Measurements from ENCODE around the gene OBSL1. TPM values are rescaled to one million over a fixed set of nuclear protein-coding genes. Genes with fewer than 3 reads are reported as not detected.

The OBSL1 gene
- total RNA-seq, 5 donors from 2014 or later (not counting 1 experiment from before 2014, with no cell fraction given): 1.2 to 2.4 (median 1.2) TPM

DNA sequence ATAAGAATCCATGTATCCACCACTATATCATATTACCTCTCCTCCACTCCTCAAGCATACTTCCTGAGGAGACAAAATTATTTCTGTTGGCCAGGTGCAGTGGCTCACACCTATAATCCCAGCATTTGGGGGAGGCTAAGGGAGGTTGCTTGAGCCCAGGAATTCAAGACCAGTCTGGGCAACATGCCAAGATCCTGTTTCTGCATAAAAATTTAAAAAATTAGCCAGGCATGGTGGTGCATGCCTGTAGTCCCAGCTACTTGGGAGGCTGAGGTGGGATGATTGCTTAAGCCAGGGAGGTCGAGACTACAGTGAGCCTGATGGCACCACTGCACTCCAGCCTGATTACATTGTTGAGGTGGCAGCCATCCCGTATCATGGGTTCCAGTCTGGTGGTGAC lies 10.0 kb upstream of the OBSL1 start:
- CTCF ChIA-PET: interaction anchor here in 1 of 2 donors (0.5 kb wide), 1 partner anchor 1353 kb away, joined by 3 read pairs; no protein-coding TSS in a partner anchor
- Mint-ChIP-seq H3K36me3 (no peaks in the 10 kb centered on the region), H3K4me3 (no peak overlapping the region), H3K4me1 (no peaks in the 10 kb centered on the region), H3K9me3 (no peaks in the 10 kb centered on the region), H3K27me3 (peaks cover 17 to 18% of the 10 kb centered on the region in 2 donors), H3K27ac (no peak overlapping the region)
- no peak overlapping the region for H3K27ac ChIP-seq (ENCODE audit: low read length)
- H3K4me1 ChIP-seq (ENCODE audit: control insufficient read depth in 1 of 2, extremely low read depth in 1 of 2, insufficient read depth in 2 of 2, low read length in 2 of 2): no peaks in the 10 kb centered on the region
- DNase-seq: no peak
- H3K4me3 ChIP-seq (ENCODE audit: control insufficient read depth in 1 of 2, extremely low read depth in 1 of 2, low read length in 1 of 2): no peak overlapping the region
- H3K36me3 ChIP-seq (ENCODE audit: control insufficient read depth in 2 of 2, extremely low read depth in 1 of 2, insufficient read depth in 1 of 2, low read length in 1 of 2): no peaks in the 10 kb centered on the region
- no peaks in the 10 kb centered on the region for H3K9me3 ChIP-seq
- POLR2A ChIA-PET: no interaction called here
- WGBS (ENCODE audit: insufficient coverage): 50% methylated on average over 1 of the region's 2 CpGs
- H3K27me3 ChIP-seq (replicated peaks in 1 of 2; ENCODE audit: control insufficient read depth in 2 of 2, extremely low read depth in 1 of 2, insufficient read depth in 2 of 2, low read length in 1 of 2): peaks cover 0 to 21% of the 10 kb centered on the region in 2 experiments
- ATAC-seq (replicated peaks in 1 of 4): no peak

DNA sequence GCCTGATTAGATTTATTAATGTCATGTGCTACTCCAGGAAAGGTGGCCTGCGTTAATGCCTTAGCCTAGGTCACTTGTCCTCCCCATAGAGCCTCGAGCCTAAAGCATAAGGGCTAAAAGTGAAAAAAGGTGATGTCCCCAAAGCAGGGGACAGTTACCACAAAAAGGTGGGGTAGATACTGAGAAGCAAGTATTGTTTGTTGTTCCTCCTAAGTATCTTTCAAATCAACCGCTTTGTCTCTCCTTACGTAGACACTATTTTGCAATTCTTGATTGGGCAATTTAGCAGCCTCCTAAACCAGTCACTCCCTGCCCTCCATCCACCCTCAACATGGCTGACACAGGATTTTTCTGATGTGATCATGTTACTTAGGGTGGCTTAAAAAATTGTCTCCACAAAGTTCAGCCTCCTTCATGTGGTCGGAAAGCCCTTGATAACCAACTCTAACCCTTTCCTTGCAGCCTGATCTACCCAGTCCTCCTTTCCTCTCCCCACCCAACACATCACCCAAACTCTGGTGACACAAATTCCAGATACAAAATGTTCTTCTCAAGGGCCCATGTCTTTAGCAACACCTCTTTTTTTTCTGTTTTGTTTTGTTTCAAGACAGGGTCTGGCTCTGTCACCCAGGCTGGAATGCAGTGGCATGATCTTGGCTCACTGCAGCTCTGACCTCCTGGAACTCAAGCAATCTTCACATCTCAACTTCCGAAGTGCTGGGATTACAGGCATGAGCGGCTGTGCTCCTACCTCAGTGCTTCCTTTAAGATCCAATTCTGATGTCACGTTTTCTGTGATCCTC lies 7.7 kb upstream of the OBSL1 start:
- no peak for DNase-seq
- Histone ChIP-seq H3K9me3 (no peaks in the 10 kb centered on the region), H3K36me3 (ENCODE audit: control insufficient read depth in 2 of 2, extremely low read depth in 1 of 2, insufficient read depth in 1 of 2, low read length in 1 of 2) (no peaks in the 10 kb centered on the region), H3K4me1 (ENCODE audit: control insufficient read depth in 1 of 2, extremely low read depth in 1 of 2, insufficient read depth in 2 of 2, low read length in 2 of 2) (no peaks in the 10 kb centered on the region), H3K27me3 (replicated peaks in 1 of 2; ENCODE audit: control insufficient read depth in 2 of 2, extremely low read depth in 1 of 2, insufficient read depth in 2 of 2, low read length in 1 of 2) (peaks cover 0 to 33% of the 10 kb centered on the region in 2 experiments), H3K4me3 (ENCODE audit: control insufficient read depth in 1 of 2, extremely low read depth in 1 of 2, low read length in 1 of 2) (no peak overlapping the region), H3K27ac (ENCODE audit: low read length) (no peak overlapping the region)
- Mint-ChIP-seq H3K36me3 (no peaks in the 10 kb centered on the region), H3K27ac (no peak overlapping the region), H3K9me3 (no peaks in the 10 kb centered on the region), H3K4me1 (no peaks in the 10 kb centered on the region), H3K4me3 (no peak overlapping the region), H3K27me3 (peaks cover 12 to 25% of the 10 kb centered on the region in 2 donors)
- 90% methylated on average over 3 of the region's 8 CpGs for WGBS (ENCODE audit: insufficient coverage)
- ChIA-PET POLR2A (interaction anchor here in 1 of 2 donors (0.6 kb wide), 1 partner anchor 19 kb away, joined by 3 read pairs; no protein-coding TSS in a partner anchor), CTCF (no interaction called here)
- ATAC-seq (replicated peaks in 1 of 4): no peak

GRCh38 chr2:219576505-219577388 lies 5.4 kb upstream of the OBSL1 start:
- no peaks in the 10 kb centered on the region for H3K9me3 ChIP-seq
- peaks cover 24 to 43% of the 10 kb centered on the region in 2 donors for H3K27me3 Mint-ChIP-seq
- ChIA-PET CTCF (interaction anchor here in 1 of 2 donors (1.0 kb wide), 1 partner anchor 37 kb away, joined by 3 read pairs; no protein-coding TSS in a partner anchor), POLR2A (no interaction called here)
- H3K9me3 Mint-ChIP-seq: no peaks in the 10 kb centered on the region
- H3K4me3 Mint-ChIP-seq: no peak overlapping the region
- no peak overlapping the region for H3K4me3 ChIP-seq (ENCODE audit: control insufficient read depth in 1 of 2, extremely low read depth in 1 of 2, low read length in 1 of 2)
- no peak overlapping the region for H3K27ac ChIP-seq (ENCODE audit: low read length)
- 72% methylated on average over 4 of the region's 15 CpGs for WGBS (ENCODE audit: insufficient coverage)
- peaks cover 0 to 49% of the 10 kb centered on the region in 2 experiments for H3K27me3 ChIP-seq (replicated peaks in 1 of 2; ENCODE audit: control insufficient read depth in 2 of 2, extremely low read depth in 1 of 2, insufficient read depth in 2 of 2, low read length in 1 of 2)
- no peak overlapping the region for H3K27ac Mint-ChIP-seq
- no peaks in the 10 kb centered on the region for H3K36me3 Mint-ChIP-seq
- H3K4me1 Mint-ChIP-seq: peaks cover 0 to 1% (median 0%) of the 10 kb centered on the region in 3 donors
- H3K4me1 ChIP-seq (ENCODE audit: control insufficient read depth in 1 of 2, extremely low read depth in 1 of 2, insufficient read depth in 2 of 2, low read length in 2 of 2): no peaks in the 10 kb centered on the region
- no peak for DNase-seq
- no peaks in the 10 kb centered on the region for H3K36me3 ChIP-seq (ENCODE audit: control insufficient read depth in 2 of 2, extremely low read depth in 1 of 2, insufficient read depth in 1 of 2, low read length in 1 of 2)
- no peak for ATAC-seq (replicated peaks in 1 of 4)

DNA sequence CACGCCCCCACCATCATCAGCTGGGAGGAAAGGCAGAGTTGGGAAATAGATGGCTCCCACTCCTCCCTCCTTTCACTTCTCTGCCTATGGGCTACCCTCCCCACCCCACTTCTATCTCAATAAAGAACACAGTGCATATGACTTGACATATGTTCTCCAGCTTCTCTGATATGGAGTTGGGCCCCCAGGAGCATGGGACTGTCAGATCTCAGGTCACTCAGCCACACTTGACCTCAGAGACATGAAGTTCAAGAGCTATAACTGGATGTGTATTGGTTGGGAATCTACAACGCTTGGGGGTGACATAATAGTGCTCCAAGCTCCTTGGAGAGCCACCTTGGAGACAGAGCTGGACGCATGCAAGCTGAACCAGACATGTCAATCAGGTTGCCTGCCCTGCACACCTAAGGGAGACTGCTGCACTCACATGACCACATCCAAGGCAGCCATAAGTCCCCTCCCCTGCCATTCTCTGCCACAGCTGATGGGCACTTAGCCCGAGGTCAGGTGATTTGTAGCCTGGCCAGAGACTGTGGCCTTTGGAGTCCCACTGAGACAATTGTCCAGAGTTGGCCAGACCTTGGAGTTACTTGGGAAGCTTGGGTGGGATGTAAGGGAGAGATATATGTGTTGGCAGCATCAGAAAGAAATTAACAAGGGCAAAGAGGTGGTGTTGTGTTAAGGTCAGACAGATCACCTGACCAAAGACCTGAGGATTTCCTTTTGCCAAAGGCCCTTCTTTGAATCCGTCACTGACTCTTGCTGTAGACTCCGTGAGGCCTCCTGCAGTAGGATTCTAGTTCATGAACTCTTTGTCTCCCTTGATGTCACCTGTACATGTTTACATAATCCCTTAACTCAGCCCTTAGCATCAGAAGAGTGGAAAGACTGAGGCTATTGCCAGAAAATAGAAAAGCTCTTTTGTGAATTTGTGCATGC lies 4.5 kb upstream of the OBSL1 start:
- 71% methylated on average over 1 of the region's 6 CpGs for WGBS (ENCODE audit: insufficient coverage)
- Mint-ChIP-seq H3K9me3 (no peaks in the 10 kb centered on the region), H3K4me3 (no peak overlapping the region), H3K27me3 (peaks cover 25 to 43% of the 10 kb centered on the region in 2 donors), H3K4me1 (peaks cover 0 to 4% (median 0%) of the 10 kb centered on the region in 3 donors), H3K36me3 (no peaks in the 10 kb centered on the region), H3K27ac (no peak overlapping the region)
- H3K36me3 ChIP-seq (ENCODE audit: control insufficient read depth in 2 of 2, extremely low read depth in 1 of 2, insufficient read depth in 1 of 2, low read length in 1 of 2): no peaks in the 10 kb centered on the region
- ChIA-PET CTCF (interaction anchor here (0.5 to 1.0 kb wide), 3 partner anchors 36 to 222 kb away, joined by 3 to 8 read pairs (median 6); no protein-coding TSS in a partner anchor), POLR2A (no interaction called here)
- ATAC-seq (replicated peaks in 1 of 4) (no peak), DNase-seq (no peak)
- H3K9me3 ChIP-seq: no peaks in the 10 kb centered on the region
- no peak overlapping the region for H3K4me3 ChIP-seq (ENCODE audit: control insufficient read depth in 1 of 2, extremely low read depth in 1 of 2, low read length in 1 of 2)
- H3K4me1 ChIP-seq (ENCODE audit: control insufficient read depth in 1 of 2, extremely low read depth in 1 of 2, insufficient read depth in 2 of 2, low read length in 2 of 2): peaks cover 0 to 7% of the 10 kb centered on the region in 2 experiments
- H3K27me3 ChIP-seq (replicated peaks in 1 of 2; ENCODE audit: control insufficient read depth in 2 of 2, extremely low read depth in 1 of 2, insufficient read depth in 2 of 2, low read length in 1 of 2): peaks cover 0 to 57% of the 10 kb centered on the region in 2 experiments
- H3K27ac ChIP-seq (ENCODE audit: low read length): no peak overlapping the region

GRCh38 chr2:219574484-219575311 lies 3.4 kb upstream of the OBSL1 start:
- H3K36me3 ChIP-seq (ENCODE audit: control insufficient read depth in 2 of 2, extremely low read depth in 1 of 2, insufficient read depth in 1 of 2, low read length in 1 of 2): no peaks in the 10 kb centered on the region
- WGBS (ENCODE audit: insufficient coverage): 88% methylated on average over 21 of the region's 22 CpGs
- H3K9me3 Mint-ChIP-seq: no peaks in the 10 kb centered on the region
- peaks cover 2 to 4% (median 3%) of the 10 kb centered on the region in 3 donors for H3K4me1 Mint-ChIP-seq
- H3K4me3 ChIP-seq (ENCODE audit: control insufficient read depth in 1 of 2, extremely low read depth in 1 of 2, low read length in 1 of 2): no peak overlapping the region
- H3K4me1 ChIP-seq (ENCODE audit: control insufficient read depth in 1 of 2, extremely low read depth in 1 of 2, insufficient read depth in 2 of 2, low read length in 2 of 2): peaks cover 0 to 7% of the 10 kb centered on the region in 2 experiments
- H3K27ac ChIP-seq (ENCODE audit: low read length): no peak overlapping the region
- H3K36me3 Mint-ChIP-seq: no peaks in the 10 kb centered on the region
- no peak overlapping the region for H3K4me3 Mint-ChIP-seq
- ChIA-PET CTCF (no interaction called here), POLR2A (no interaction called here)
- H3K27me3 Mint-ChIP-seq: peaks cover 25 to 49% of the 10 kb centered on the region in 2 donors
- peaks cover 0 to 63% of the 10 kb centered on the region in 2 experiments for H3K27me3 ChIP-seq (replicated peaks in 1 of 2; ENCODE audit: control insufficient read depth in 2 of 2, extremely low read depth in 1 of 2, insufficient read depth in 2 of 2, low read length in 1 of 2)
- H3K9me3 ChIP-seq: no peaks in the 10 kb centered on the region
- DNase-seq: no peak
- no peak overlapping the region for H3K27ac Mint-ChIP-seq
- no peak for ATAC-seq (replicated peaks in 1 of 4)

Data from T-cell (primary cell).